ENCODE data around the gene DNAH14.

GRCh38 chr1:225389843-225390242 is 460.4 kb downstream of the DNAH14 start:
- TF ChIP-seq CTCF (IDR thresholded peaks at IDR 0.05; ENCODE audit: extremely low read depth in 1 of 2, insufficient read depth in 1 of 2, low read depth in 1 of 2, low read length in 2 of 2), result no peak
- no peak for TF ChIP-seq JUN (IDR thresholded peaks at IDR 0.05; ENCODE audit: borderline replicate concordance, insufficient read depth, insufficient read length, low read depth)

Measured in endothelial cell of umbilical vein (primary cell).